Ascending aorta (tissue), 1 donor: ENCODE measurements around the gene C5orf46. TPM values are rescaled to one million over a fixed set of nuclear protein-coding genes. Genes with fewer than 3 reads are reported as not detected.

Experiments used
- total RNA-seq: library from RNA; depleted of rRNA; stranded (reverse); fragments of >200 nt; gene quantifications from one replicate; pipeline ENCODE4 v1.1.0, GENCODE V29; 2016

The C5orf46 gene
- total RNA-seq, 1 donor from 2014 or later: 62.8 TPM

Other genes with a start within 250 kb of the C5orf46 start
- not detected for gene JAKMIP2, start 123.8 kb downstream of the C5orf46 start, total RNA-seq
- gene SPINK1, start 74.9 kb downstream of the C5orf46 start, total RNA-seq: not detected
- not detected for gene SCGB3A2, start 27.8 kb downstream of the C5orf46 start, total RNA-seq
- not detected for gene SPINK5, start 157.4 kb upstream of the C5orf46 start, total RNA-seq